HL-60 (cell line): ENCODE results near the gene OR6K6.

Source experiments
- DNase-seq, 2 experiments: peaks; one replicate each; pipeline ENCODE4 v3.0.0-alpha.2; 2010 to 2020; ENCODE audit warnings: low read depth in 1 of 2, low spot score in 1 of 2
- H3K27ac ChIP-seq: fragments of 250-450 bp; sonication (Bioruptor Pico); replicated peaks from 2 replicates; pipeline ENCODE4 v1.5.1; 2020; ENCODE audit warnings: mild to moderate bottlenecking, moderate library complexity
- H3K27me3 ChIP-seq: fragments of 250-450 bp; sonication (Bioruptor Pico); 2 replicates; pipeline ENCODE4 v1.5.1; 2021; ENCODE audit warnings: mild to moderate bottlenecking, moderate library complexity; ENCODE audit not compliant: insufficient read depth, poor library complexity, severe bottlenecking
- H3K4me3 ChIP-seq: replicated peaks from 2 replicates; pipeline ENCODE4 v1.5.1; 2011; ENCODE audit warnings: mild to moderate bottlenecking, control low read depth, low read length; ENCODE audit not compliant: insufficient read depth
- CTCF ChIP-seq: IDR thresholded peaks from one replicate; pipeline ENCODE4 v1.5.1; 2011; ENCODE audit warnings: low read length, control low read depth, inconsistent platforms; ENCODE audit not compliant: insufficient read depth
- GABPA ChIP-seq: IDR thresholded peaks from 2 replicates; pipeline ENCODE4 v1.6.1; 2012; ENCODE audit warnings: low read depth
- POLR2AphosphoS5 ChIP-seq: IDR thresholded peaks from 2 replicates; pipeline ENCODE4 v1.6.1; 2012; ENCODE audit warnings: low read depth
- REST ChIP-seq: IDR thresholded peaks from 2 replicates; pipeline ENCODE4 v1.6.1; 2012; ENCODE audit warnings: low read depth; ENCODE audit not compliant: insufficient replicate concordance
- SPI1 ChIP-seq: IDR thresholded peaks from 2 replicates; pipeline ENCODE4 v1.6.1; 2012; ENCODE audit warnings: low read depth, mild to moderate bottlenecking, borderline replicate concordance

OR6K6 gene

GRCh38 chr1:158714754-158715153 is 39.8 kb upstream of the OR6K6 start:
- no peak for DNase-seq
- Histone ChIP-seq H3K27me3 (no peaks in the 10 kb centered on the region), H3K4me3 (no peak overlapping the region), H3K27ac (no peak overlapping the region)
- TF ChIP-seq CTCF = no peak
- no peak for TF ChIP-seq REST
- TF ChIP-seq POLR2AphosphoS5 = no peak
- no peak for TF ChIP-seq SPI1
- no peak for TF ChIP-seq GABPA

- Histone ChIP-seq H3K27ac (no peak overlapping the region), H3K27me3 (no peaks in the 10 kb centered on the region), H3K4me3 (no peak overlapping the region)
- DNase-seq = no peak
- no peak for TF ChIP-seq SPI1
Observed at GRCh38 chr1:158716335-158716734, 38.2 kb upstream of the OR6K6 start.

GRCh38 chr1:158717344-158717743 is 37.2 kb upstream of the OR6K6 start:
- H3K27me3 ChIP-seq = no peaks in the 10 kb centered on the region
- TF ChIP-seq GABPA (no peak), REST (no peak), CTCF (no peak), POLR2AphosphoS5 (no peak)
- H3K4me3 ChIP-seq = no peak overlapping the region
- H3K27ac ChIP-seq = no peak overlapping the region
- DNase-seq = no peak

- H3K27ac ChIP-seq = no peak overlapping the region
- DNase-seq = no peak
- no peak overlapping the region for H3K4me3 ChIP-seq
- no peak for TF ChIP-seq POLR2AphosphoS5
- TF ChIP-seq CTCF = no peak
- TF ChIP-seq GABPA = no peak
- TF ChIP-seq REST = no peak
- H3K27me3 ChIP-seq = no peaks in the 10 kb centered on the region
Observed at GRCh38 chr1:158719664-158720063, 34.9 kb upstream of the OR6K6 start.
